Tibial nerve (tissue), 4 donors: ENCODE results near the gene PCID2. TPM values are rescaled to one million over a fixed set of nuclear protein-coding genes. Genes with fewer than 3 reads are reported as not detected.
A peak's percentile ranks its signal among the peaks of the same experiment; 100 is the strongest.

Experiments
- DNase-seq, 2 donors: peaks; one replicate each; pipeline ENCODE4 v3.0.0-alpha.2; 2019; ENCODE audit warnings: low spot score in 2 of 2
- H3K27ac ChIP-seq, 4 donors: fragments of 200-600 bp; sonication (generic) in 3 of 4; one replicate each; pipeline ENCODE4 v1.5.1; 2017 to 2019; ENCODE audit warnings: mild to moderate bottlenecking in 1 of 4
- H3K27me3 ChIP-seq, 2 donors: fragments of 200-600 bp; sonication (generic) in 1 of 2; one replicate each; pipeline versions ENCODE4 v1.5.1 to v1.6.0; 2017 to 2019
- H3K36me3 ChIP-seq, 3 donors: fragments of 200-600 bp; sonication (generic); one replicate each; pipeline ENCODE4 v1.5.1; 2018 to 2019
- H3K4me1 ChIP-seq, 4 donors: fragments of 200-600 bp; sonication (generic) in 3 of 4; one replicate each; pipeline ENCODE4 v1.5.1; 2017 to 2019
- H3K4me3 ChIP-seq, 4 donors: fragments of 200-600 bp; sonication (generic) in 3 of 4; one replicate each; pipeline ENCODE4 v1.5.1; 2017 to 2019; ENCODE audit warnings: mild to moderate bottlenecking in 1 of 4, moderate library complexity in 1 of 4
- H3K9me3 ChIP-seq, 4 donors: fragments of 200-600 bp; sonication (generic) in 3 of 4; one replicate each; pipeline ENCODE4 v1.5.1; 2017 to 2019
- EP300 ChIP-seq, 2 donors: sonication (generic); formaldehyde crosslinking; IDR thresholded peaks; one replicate each; pipeline ENCODE4 v1.6.1; 2017; ENCODE audit warnings: antibody characterized with exemption in 2 of 2, mild to moderate bottlenecking in 1 of 2
- POLR2A ChIP-seq, 2 donors: fragments of 450-650 bp; IDR thresholded peaks; one replicate each; pipeline ENCODE4 v1.6.1; 2017; ENCODE audit warnings: antibody characterized with exemption in 2 of 2, mild to moderate bottlenecking in 2 of 2, moderate library complexity in 2 of 2
- WGBS, 2 donors: methylation state at CpG; one replicate each; pipeline ENCODE4 v1.1.5; 2018; 5-methylcytosine and 5-hydroxymethylcytosine counted together
- total RNA-seq, 4 donors: library from RNA; depleted of rRNA; stranded (reverse); fragments of >200 nt; gene quantifications; one replicate each; pipeline ENCODE4 v1.1.0, GENCODE V29; 2016
- TF ChIP-seq, protein P1 (sequence below), 5 experiments: fragments of 200-600 bp in 3 of 5; fragments of 450-650 bp in 2 of 5; sonication (generic) in 3 of 5; IDR thresholded peaks; one replicate each; pipeline ENCODE4 v1.5.1; 2016 to 2019; ENCODE audit warnings: antibody characterized with exemption in 5 of 5, mild to moderate bottlenecking in 3 of 5, moderate library complexity in 2 of 5

PCID2 gene
- total RNA-seq, 4 donors from 2014 or later: 38.6 to 61.5 (median 49.5) TPM

DNA sequence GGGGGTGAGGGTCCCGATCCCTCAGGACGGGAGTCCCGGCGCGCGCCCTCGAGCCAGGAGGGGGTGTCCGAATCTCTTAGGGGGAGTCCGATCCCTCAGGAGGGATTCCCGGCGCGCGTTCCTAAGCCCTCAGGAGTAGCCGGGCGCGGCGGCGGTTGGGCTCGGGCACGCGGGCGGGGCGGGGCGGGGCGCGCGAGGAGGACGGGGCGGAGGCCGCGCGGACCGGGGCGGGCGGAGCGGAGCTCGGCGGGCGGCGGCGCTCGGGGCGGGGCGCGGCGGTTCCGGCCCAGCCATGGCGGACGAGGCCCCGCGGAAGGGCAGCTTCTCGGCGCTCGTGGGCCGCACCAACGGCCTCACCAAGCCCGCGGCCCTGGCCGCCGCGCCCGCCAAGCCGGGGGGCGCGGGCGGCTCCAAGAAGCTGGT, 878 bp upstream of the PCID2 start, which contains the start of gene CUL4A:
TSS of gene CUL4A (plus strand) at position 278 of the 423 bp plus-strand sequence. CDS start at position 293, 15 bp downstream.
- Histone ChIP-seq H3K27ac (peak within 1 kb of the TSS; percentile 95 to 100 (median 99)), H3K27me3 (no peaks in the 10 kb centered on the region), H3K36me3 (peaks cover 0 to 14% (median 0%) of the 10 kb centered on the region in 3 donors), H3K9me3 (no peaks in the 10 kb centered on the region), H3K4me1 (peaks cover 0 to 74% (median 33%) of the 10 kb centered on the region in 4 donors), H3K4me3 (peak within 1 kb of the TSS; percentile 77 to 99 (median 91))
- TF ChIP-seq, protein P1, sequence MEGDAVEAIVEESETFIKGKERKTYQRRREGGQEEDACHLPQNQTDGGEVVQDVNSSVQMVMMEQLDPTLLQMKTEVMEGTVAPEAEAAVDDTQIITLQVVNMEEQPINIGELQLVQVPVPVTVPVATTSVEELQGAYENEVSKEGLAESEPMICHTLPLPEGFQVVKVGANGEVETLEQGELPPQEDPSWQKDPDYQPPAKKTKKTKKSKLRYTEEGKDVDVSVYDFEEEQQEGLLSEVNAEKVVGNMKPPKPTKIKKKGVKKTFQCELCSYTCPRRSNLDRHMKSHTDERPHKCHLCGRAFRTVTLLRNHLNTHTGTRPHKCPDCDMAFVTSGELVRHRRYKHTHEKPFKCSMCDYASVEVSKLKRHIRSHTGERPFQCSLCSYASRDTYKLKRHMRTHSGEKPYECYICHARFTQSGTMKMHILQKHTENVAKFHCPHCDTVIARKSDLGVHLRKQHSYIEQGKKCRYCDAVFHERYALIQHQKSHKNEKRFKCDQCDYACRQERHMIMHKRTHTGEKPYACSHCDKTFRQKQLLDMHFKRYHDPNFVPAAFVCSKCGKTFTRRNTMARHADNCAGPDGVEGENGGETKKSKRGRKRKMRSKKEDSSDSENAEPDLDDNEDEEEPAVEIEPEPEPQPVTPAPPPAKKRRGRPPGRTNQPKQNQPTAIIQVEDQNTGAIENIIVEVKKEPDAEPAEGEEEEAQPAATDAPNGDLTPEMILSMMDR (IDR thresholded peaks at IDR 0.05): no peak
- peak in 1 of 2 donors; percentile 36 for TF ChIP-seq POLR2A (IDR thresholded peaks at IDR 0.05)
- peak; percentile 64 to 66 for DNase-seq
- 1% methylated on average over 29 of the region's 66 CpGs; no CpG with 5 or more reads in 1 of the 2 donors for WGBS, 2 donors

DNA sequence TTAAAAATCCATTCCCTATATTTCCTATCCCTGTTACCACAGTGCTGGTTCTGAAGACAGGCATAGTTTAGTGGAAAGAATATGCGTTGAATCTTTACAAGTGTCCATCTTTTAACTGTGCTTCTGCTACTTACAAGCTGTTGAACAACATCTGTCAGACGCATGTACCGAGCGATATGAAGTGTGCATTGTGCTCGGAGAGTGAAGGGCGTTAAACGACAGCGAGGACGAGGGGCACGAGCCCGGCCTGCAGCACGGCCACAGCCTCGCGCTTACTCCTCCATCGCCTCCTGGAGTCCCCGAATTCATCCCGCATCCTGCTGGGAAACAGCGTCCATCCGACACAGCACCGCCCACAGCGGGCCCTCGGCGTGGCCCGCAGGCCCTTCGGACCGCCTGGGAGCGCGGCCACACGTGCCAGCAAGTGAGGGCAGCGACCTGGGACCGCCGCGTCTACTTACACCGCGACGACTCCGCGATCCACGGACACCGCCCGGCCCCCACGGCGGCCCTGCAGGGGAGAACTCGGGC, 514 bp downstream of the PCID2 start:
- WGBS, 2 donors: 1% methylated on average over 27 to 42 of the region's 44 CpGs
- H3K27ac ChIP-seq: peak overlapping the region; percentile 95 to 100 (median 99)
- no peaks in the 10 kb centered on the region for H3K27me3 ChIP-seq
- H3K4me1 ChIP-seq: peaks cover 0 to 78% (median 32%) of the 10 kb centered on the region in 4 donors
- peaks cover 0 to 23% (median 0%) of the 10 kb centered on the region in 3 donors for H3K36me3 ChIP-seq
- DNase-seq: no peak
- peak overlapping the region; percentile 77 to 99 (median 91) for H3K4me3 ChIP-seq
- TF ChIP-seq EP300 (IDR thresholded peaks at IDR 0.05): no peak
- TF ChIP-seq, protein P1 (IDR thresholded peaks at IDR 0.05): no peak
- no peak for TF ChIP-seq POLR2A (IDR thresholded peaks at IDR 0.05)
- H3K9me3 ChIP-seq: no peaks in the 10 kb centered on the region

DNA sequence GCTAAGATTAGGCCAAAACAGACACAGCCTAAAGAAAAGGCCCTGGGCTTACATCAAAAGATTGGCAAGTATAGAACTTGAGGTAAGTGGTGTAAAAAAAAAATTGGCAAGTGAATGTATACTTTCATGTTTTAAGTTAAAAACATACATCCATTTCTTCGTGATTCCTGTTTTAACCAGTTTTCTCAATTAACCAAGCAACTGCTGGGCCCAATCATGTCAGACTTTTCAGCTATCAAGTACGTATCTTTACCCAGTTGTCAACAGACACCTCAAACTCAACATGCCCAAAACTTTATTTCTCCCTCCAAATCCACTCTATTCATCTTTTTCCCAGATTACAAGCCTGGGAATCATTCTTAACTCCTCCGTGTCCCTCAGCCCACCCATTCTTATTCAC, 1.0 kb downstream of the PCID2 start:
- WGBS, 2 donors: 33 to 34% methylated on average over 3 of the region's 3 CpGs
- Histone ChIP-seq H3K27ac (peak overlapping the region in 2 of 4 donors; percentile 99 to 100), H3K27me3 (no peaks in the 10 kb centered on the region), H3K4me1 (peaks cover 0 to 77% (median 32%) of the 10 kb centered on the region in 4 donors), H3K9me3 (no peaks in the 10 kb centered on the region), H3K4me3 (peak overlapping the region; percentile 77 to 99 (median 91)), H3K36me3 (peaks cover 0 to 23% (median 0%) of the 10 kb centered on the region in 3 donors)
- no peak for DNase-seq
- TF ChIP-seq POLR2A (IDR thresholded peaks at IDR 0.05) (no peak), EP300 (IDR thresholded peaks at IDR 0.05) (no peak)
- TF ChIP-seq, protein P1 (IDR thresholded peaks at IDR 0.05): no peak

DNA sequence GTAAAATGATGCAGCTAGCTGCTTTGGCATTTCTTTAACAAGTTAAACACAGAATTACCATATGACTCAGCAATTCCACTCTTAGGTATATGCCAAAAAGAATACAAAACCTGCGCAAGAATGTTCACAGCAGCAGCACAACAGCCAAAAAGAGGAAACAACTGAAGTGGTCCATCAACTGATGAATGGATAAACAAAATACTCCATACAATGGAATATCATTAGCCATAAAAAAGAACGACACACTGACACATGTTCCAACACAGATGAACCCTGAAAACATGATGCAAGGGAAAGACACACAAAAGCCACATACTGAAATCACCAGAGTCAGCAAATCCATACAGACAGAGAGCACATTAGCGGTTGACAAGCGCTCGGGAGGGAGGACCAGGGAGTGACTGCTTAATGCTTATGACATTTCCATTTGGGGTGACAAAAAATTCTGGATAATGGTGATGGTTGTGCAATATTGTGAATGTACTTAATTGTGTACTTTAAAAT, 3.0 kb downstream of the PCID2 start:
- Histone ChIP-seq H3K27ac (no peak overlapping the region), H3K4me3 (no peak overlapping the region), H3K4me1 (peaks cover 0 to 62% (median 20%) of the 10 kb centered on the region in 4 donors), H3K9me3 (no peaks in the 10 kb centered on the region), H3K27me3 (no peaks in the 10 kb centered on the region), H3K36me3 (peaks cover 0 to 14% (median 0%) of the 10 kb centered on the region in 3 donors)
- WGBS, 2 donors: 55 to 65% methylated on average over 5 of the region's 5 CpGs
- no peak for DNase-seq
- TF ChIP-seq, protein P1 (IDR thresholded peaks at IDR 0.05): no peak
- TF ChIP-seq POLR2A (IDR thresholded peaks at IDR 0.05) (no peak), EP300 (IDR thresholded peaks at IDR 0.05) (no peak)

DNA sequence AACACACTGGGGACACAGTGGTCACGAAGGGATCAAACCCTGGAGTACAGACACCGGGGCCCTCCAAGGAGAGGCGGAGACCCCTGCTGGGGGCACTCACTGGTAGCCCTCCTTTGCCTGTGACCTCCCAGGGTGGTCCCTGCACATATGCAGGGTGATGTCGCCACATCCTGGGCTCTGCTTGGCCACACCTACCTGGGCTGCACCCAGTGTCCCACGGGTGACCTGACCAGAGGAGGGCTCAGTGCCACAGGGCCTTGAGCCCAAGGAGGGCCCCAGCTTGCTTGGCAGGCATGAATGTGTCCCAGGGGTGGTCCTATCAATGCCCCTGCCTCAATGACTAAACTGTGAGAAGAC, 4.1 kb downstream of the PCID2 start:
- no peak for DNase-seq
- 65 to 93% methylated on average over 2 to 5 of the region's 5 CpGs for WGBS, 2 donors
- Histone ChIP-seq H3K4me1 (peaks cover 0 to 59% (median 15%) of the 10 kb centered on the region in 4 donors), H3K4me3 (no peak overlapping the region), H3K27ac (no peak overlapping the region), H3K9me3 (no peaks in the 10 kb centered on the region), H3K27me3 (no peaks in the 10 kb centered on the region), H3K36me3 (peaks cover 0 to 22% (median 0%) of the 10 kb centered on the region in 3 donors)
- TF ChIP-seq EP300 (IDR thresholded peaks at IDR 0.05): no peak
- no peak for TF ChIP-seq POLR2A (IDR thresholded peaks at IDR 0.05)
- TF ChIP-seq, protein P1 (IDR thresholded peaks at IDR 0.05): no peak
